Nephron (organoid): Measurements from ENCODE around the gene GALNT7.
A peak's percentile ranks its signal among the peaks of the same experiment; 100 is the strongest.

ENCODE experiments used
- H3K27ac Mint-ChIP-seq, 3 experiments: 2 replicates each; pipeline ENCODE4 v1.8.0; 2020; ENCODE audit warnings: mixed read lengths in 3 of 3, mild to moderate bottlenecking in 2 of 3, moderate library complexity in 1 of 3
- H3K27me3 Mint-ChIP-seq: 2 replicates; pipeline ENCODE4 v1.8.0; 2021; ENCODE audit warnings: low read depth, mild to moderate bottlenecking, moderate library complexity, mixed read lengths
- H3K36me3 Mint-ChIP-seq: 2 replicates; pipeline ENCODE4 v1.8.0; 2020; ENCODE audit warnings: low read depth, mixed read lengths
- H3K4me1 Mint-ChIP-seq: 2 replicates; pipeline ENCODE4 v1.8.0; 2020; ENCODE audit warnings: mixed read lengths
- H3K4me3 Mint-ChIP-seq, 3 experiments: 2 replicates each; pipeline ENCODE4 v1.8.0; 2020; ENCODE audit warnings: mild to moderate bottlenecking in 3 of 3, mixed read lengths in 3 of 3, moderate library complexity in 2 of 3
- H3K9me3 Mint-ChIP-seq: 2 replicates; pipeline ENCODE4 v1.8.0; 2020; ENCODE audit warnings: mixed read lengths
- CTCF ChIP-seq, 3 experiments: fragments of 200-600 bp; sonication (generic); IDR thresholded peaks; one replicate each; pipeline ENCODE4 v1.5.0; 2021; ENCODE audit warnings: antibody characterized with exemption in 3 of 3; ENCODE audit not compliant: unreplicated experiment in 3 of 3

GALNT7 gene

DNA sequence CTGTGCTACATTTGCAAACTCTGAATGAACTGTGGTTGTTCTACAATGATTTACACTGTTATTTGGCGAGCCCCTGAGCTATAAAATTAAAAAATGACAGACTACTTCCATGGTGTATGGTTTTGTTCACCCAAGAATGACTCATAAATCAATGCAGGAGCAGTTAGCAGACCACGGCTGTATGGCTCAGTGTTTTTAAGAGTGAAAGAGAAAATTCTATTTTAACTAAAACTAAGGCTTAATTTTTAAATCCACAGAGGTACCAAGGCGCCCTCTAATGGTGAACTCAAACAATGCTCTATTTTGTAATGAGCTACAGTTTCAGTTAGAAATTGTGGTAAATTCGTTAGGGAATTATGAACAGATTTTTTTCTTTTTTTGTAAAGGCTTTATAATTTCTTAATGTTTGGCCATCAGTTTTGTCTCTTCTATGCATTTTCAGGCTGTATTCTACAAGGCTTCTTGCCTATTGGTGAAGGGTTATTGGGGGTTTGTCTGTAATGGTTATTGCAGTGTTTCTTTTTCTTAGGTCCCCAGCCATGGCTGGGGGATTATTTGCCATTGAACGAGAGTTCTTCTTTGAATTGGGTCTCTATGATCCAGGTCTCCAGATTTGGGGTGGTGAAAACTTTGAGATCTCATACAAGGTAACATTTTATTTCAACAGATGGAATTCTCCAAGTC, 133.0 kb downstream of the GALNT7 start:
- H3K27me3 Mint-ChIP-seq, result no peaks in the 10 kb centered on the region
- peaks cover 18% of the 10 kb centered on the region for H3K4me1 Mint-ChIP-seq
- peak; percentile 60 to 76 (median 67) for TF ChIP-seq CTCF (IDR thresholded peaks at IDR 0.05; ENCODE audit: unreplicated experiment in 3 of 3)
- H3K27ac Mint-ChIP-seq, result peak overlapping the region; percentile 5 to 54 (median 25)
- no peak overlapping the region for H3K4me3 Mint-ChIP-seq
- H3K9me3 Mint-ChIP-seq, result no peaks in the 10 kb centered on the region
- peaks cover 32% of the 10 kb centered on the region for H3K36me3 Mint-ChIP-seq

DNA sequence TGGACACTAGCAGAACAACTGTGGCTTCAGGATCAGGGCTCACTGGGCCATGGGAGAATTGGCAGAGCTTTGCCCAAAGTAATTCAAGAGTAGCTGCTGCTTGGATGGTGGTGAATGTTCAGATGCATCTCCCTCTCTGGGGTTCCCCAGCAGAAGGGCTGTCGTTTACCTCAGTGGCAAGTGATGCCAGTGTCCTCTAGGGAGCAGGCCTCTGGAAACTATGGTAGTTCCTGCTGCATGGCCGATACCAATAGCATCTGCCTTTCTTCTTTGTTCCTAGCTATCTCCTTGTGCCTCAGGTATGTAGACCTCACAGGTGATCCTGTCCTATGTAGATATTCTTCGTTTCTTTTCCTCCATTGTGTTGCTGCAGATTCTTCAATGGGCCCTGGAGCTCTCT, 139.2 kb downstream of the GALNT7 start:
- no peak for TF ChIP-seq CTCF (IDR thresholded peaks at IDR 0.05; ENCODE audit: unreplicated experiment in 3 of 3)

GRCh38 chr4:173311368-173311767, 142.8 kb downstream of the GALNT7 start:
- no peak overlapping the region for H3K27ac Mint-ChIP-seq
- no peak for TF ChIP-seq CTCF (IDR thresholded peaks at IDR 0.05; ENCODE audit: unreplicated experiment in 3 of 3)
- peaks cover 37% of the 10 kb centered on the region for H3K36me3 Mint-ChIP-seq
- no peaks in the 10 kb centered on the region for H3K9me3 Mint-ChIP-seq
- H3K27me3 Mint-ChIP-seq, result no peaks in the 10 kb centered on the region
- no peak overlapping the region for H3K4me3 Mint-ChIP-seq
- H3K4me1 Mint-ChIP-seq, result no peaks in the 10 kb centered on the region

More for the DNA sequence above, 139.2 kb downstream of the GALNT7 start:
- no peaks in the 10 kb centered on the region for H3K27me3 Mint-ChIP-seq
- H3K4me3 Mint-ChIP-seq, result no peak overlapping the region
- H3K27ac Mint-ChIP-seq, result no peak overlapping the region
- H3K9me3 Mint-ChIP-seq, result no peaks in the 10 kb centered on the region
- peaks cover 62% of the 10 kb centered on the region for H3K36me3 Mint-ChIP-seq
- no peaks in the 10 kb centered on the region for H3K4me1 Mint-ChIP-seq

GRCh38 chr4:173314715-173315114, 146.1 kb downstream of the GALNT7 start:
- no peaks in the 10 kb centered on the region for H3K27me3 Mint-ChIP-seq
- H3K27ac Mint-ChIP-seq, result no peak overlapping the region
- H3K9me3 Mint-ChIP-seq, result no peaks in the 10 kb centered on the region
- H3K4me1 Mint-ChIP-seq, result no peaks in the 10 kb centered on the region
- TF ChIP-seq CTCF (IDR thresholded peaks at IDR 0.05; ENCODE audit: unreplicated experiment in 3 of 3), result no peak
- H3K36me3 Mint-ChIP-seq, result peaks cover 16% of the 10 kb centered on the region
- H3K4me3 Mint-ChIP-seq, result no peak overlapping the region

- no peak for TF ChIP-seq CTCF (IDR thresholded peaks at IDR 0.05; ENCODE audit: unreplicated experiment in 3 of 3)
- Mint-ChIP-seq H3K4me3 (no peak overlapping the region), H3K36me3 (peaks cover 9% of the 10 kb centered on the region), H3K27me3 (no peaks in the 10 kb centered on the region), H3K4me1 (no peaks in the 10 kb centered on the region), H3K9me3 (no peaks in the 10 kb centered on the region), H3K27ac (no peak overlapping the region)
Measured at GRCh38 chr4:173316060-173316459, 147.4 kb downstream of the GALNT7 start.

DNA sequence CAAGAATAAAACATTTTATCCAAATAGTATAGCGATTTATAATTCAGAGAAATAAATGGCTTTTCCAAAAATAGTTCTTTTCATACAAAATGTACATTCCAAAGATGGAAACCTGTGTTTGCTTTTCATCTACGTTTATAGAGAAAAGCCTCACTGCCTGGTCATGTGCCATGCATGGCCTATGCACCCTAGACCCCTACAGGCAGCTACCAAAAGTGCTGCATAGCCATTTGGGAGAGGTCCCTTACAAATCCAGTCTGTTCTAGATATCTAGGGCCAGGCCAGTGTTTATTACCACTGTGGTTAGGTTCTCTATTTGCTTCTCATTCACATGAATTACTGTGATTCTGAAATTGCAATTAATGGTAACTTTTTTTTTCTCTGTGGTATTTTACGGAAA, 148.4 kb downstream of the GALNT7 start:
- no peaks in the 10 kb centered on the region for H3K27me3 Mint-ChIP-seq

More for the DNA sequence above, 148.4 kb downstream of the GALNT7 start:
- Mint-ChIP-seq H3K4me1 (no peaks in the 10 kb centered on the region), H3K36me3 (peaks cover 4% of the 10 kb centered on the region), H3K4me3 (no peak overlapping the region), H3K27ac (no peak overlapping the region), H3K9me3 (no peaks in the 10 kb centered on the region)
- TF ChIP-seq CTCF (IDR thresholded peaks at IDR 0.05; ENCODE audit: unreplicated experiment in 3 of 3), result peak in 1 of 3 experiments; percentile 20
